Aorta (tissue), 5 donors: ENCODE results near the gene MRPS34. TPM values are rescaled to one million over a fixed set of nuclear protein-coding genes. Genes with fewer than 3 reads are reported as not detected.

Experiments
- ATAC-seq: fragments of 200-7000 bp; cut with Tn5 transposase; one replicate; pipeline ENCODE4 v1.9.1; 2022; ENCODE audit warnings: moderate library complexity; ENCODE audit not compliant: low FRiP score
- DNase-seq, 2 donors: peaks; one replicate each; pipeline ENCODE4 v3.0.0-alpha.2; 2020
- H3K27ac ChIP-seq, 2 donors: one replicate each; pipeline ENCODE4 v1.5.1; 2013; ENCODE audit warnings: low read length in 2 of 2, mild to moderate bottlenecking in 2 of 2, moderate library complexity in 2 of 2, control low read depth in 1 of 2, inconsistent platforms in 1 of 2, low read depth in 1 of 2
- H3K27me3 ChIP-seq, 2 donors: one replicate each; pipeline ENCODE4 v1.6.1; 2013; ENCODE audit warnings: control low read depth in 1 of 2, low read length in 1 of 2, mild to moderate bottlenecking in 1 of 2, moderate library complexity in 1 of 2; ENCODE audit not compliant: insufficient read depth in 2 of 2, control insufficient read depth in 1 of 2
- H3K36me3 ChIP-seq, 2 donors: one replicate each; pipeline ENCODE4 v1.6.1; 2013; ENCODE audit warnings: control low read depth in 1 of 2, low read length in 1 of 2, mild to moderate bottlenecking in 1 of 2; ENCODE audit not compliant: insufficient read depth in 2 of 2, control insufficient read depth in 1 of 2
- H3K4me1 ChIP-seq, 2 donors: one replicate each; pipeline ENCODE4 v1.6.1; 2013; ENCODE audit warnings: low read length in 2 of 2, control low read depth in 1 of 2, mild to moderate bottlenecking in 1 of 2, moderate library complexity in 1 of 2; ENCODE audit not compliant: insufficient read depth in 2 of 2, control insufficient read depth in 1 of 2
- H3K4me3 ChIP-seq, 2 donors: one replicate each; pipeline ENCODE4 v1.5.1; 2013; ENCODE audit warnings: low read length in 2 of 2, control low read depth in 1 of 2, mild to moderate bottlenecking in 1 of 2
- H3K9me3 ChIP-seq: one replicate; pipeline ENCODE4 v1.6.1; 2013; ENCODE audit warnings: mild to moderate bottlenecking, low read length; ENCODE audit not compliant: control insufficient read depth
- WGBS, 2 donors: extraction: QIAGEN DNeasy Blood & Tissue Kit; methylation state at CpG; one replicate each; pipeline ENCODE4 v1.1.7; 2013; 5-methylcytosine and 5-hydroxymethylcytosine counted together
- intact Hi-C, 2 donors: fragments of 100-400 bp; cut with DNase I; formaldehyde crosslinking; loops; one replicate each; pipeline versions ENCODE4 v1.14.2 to v1.15.0; 2022
- polyA plus RNA-seq, 2 donors: library from polyadenylated mRNA; stranded (reverse); fragments of 200-250 nt; gene quantifications; one replicate each; pipeline ENCODE4 v1.2.3, GENCODE V29; 2013
- total RNA-seq, 2 donors: library from RNA; stranded (reverse); fragmentation: NEBNext Ultra II Directional; extraction: Animal tissue kit (Norgen Biotek cat#: 25700); gene quantifications; one replicate each; pipeline ENCODE4 v1.2.1, GENCODE V29; 2021
- donor health status: healthy with polysubstance abuse.
- donor health status: Bipolar disorder and iron deficiency.
- donor health status: DM: no; HTN: no; CAD: no.
- donor health status: DM: no; HTN: no; CAD: no.
- donor health status: DM: yes; HTN: yes; CAD: no.

Gene MRPS34
- total and polyA plus RNA-seq, 4 donors = 36.5 to 74.2 (median 54.1) TPM

DNA sequence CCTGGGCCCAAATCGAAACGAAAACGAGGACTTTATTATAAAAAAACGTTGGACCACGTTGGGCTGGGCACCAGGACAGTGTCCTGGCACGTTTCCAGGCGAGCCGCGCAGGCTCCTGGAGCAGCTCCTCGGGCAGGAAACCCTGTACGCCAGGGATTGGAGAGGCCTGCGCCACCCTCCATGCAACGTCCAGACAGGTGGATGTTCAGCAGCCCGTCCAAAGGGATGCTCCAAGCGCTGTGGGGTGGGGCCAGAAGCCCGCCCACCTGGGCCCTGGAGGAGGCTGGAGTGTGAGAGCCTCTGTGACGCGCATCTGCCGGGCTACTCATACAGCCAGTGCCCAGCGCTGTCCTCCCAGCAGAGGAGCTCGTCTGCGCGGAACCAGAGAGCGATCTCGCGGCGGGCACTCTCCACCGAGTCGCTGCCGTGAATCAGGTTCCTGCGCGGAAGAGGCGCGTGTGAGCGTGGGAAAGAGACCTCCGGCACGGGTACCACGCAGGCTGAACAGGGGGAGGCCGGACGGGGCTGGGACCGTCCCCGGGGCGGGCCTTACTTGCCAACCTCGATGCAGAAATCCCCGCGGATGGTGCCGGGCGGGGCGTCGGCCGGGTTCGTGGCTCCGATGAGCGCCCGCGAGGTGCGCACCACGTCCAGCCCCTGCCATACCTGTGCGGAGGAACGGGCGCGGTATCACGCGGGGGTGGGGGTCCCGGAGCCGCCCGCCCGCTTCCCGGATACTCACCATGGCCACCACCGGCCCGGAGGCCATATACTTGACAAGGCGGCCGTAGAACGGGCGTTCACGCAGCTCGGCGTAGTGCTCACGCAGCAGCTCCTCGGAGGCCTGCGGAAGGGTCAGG is 2.4 kb downstream of the MRPS34 start:
- ATAC-seq (peak; percentile 24), DNase-seq (peak; percentile 85 to 91)
- H3K36me3 ChIP-seq = no peaks in the 10 kb centered on the region
- no peaks in the 10 kb centered on the region for H3K9me3 ChIP-seq
- H3K4me1 ChIP-seq = no peaks in the 10 kb centered on the region
- 1 to 2% methylated on average over 72 to 81 of the region's 81 CpGs for WGBS, 2 donors
- H3K4me3 ChIP-seq = peak overlapping the region; percentile 80 to 86
- peak overlapping the region in 1 of 2 donors; percentile 7 for H3K27ac ChIP-seq
- no peaks in the 10 kb centered on the region for H3K27me3 ChIP-seq
- intact Hi-C loops = loop anchor here in 1 of 2 donors (5.0 kb wide), 1 partner anchor 63 kb away; the partner anchor contains the start of gene MAPK8IP3

DNA sequence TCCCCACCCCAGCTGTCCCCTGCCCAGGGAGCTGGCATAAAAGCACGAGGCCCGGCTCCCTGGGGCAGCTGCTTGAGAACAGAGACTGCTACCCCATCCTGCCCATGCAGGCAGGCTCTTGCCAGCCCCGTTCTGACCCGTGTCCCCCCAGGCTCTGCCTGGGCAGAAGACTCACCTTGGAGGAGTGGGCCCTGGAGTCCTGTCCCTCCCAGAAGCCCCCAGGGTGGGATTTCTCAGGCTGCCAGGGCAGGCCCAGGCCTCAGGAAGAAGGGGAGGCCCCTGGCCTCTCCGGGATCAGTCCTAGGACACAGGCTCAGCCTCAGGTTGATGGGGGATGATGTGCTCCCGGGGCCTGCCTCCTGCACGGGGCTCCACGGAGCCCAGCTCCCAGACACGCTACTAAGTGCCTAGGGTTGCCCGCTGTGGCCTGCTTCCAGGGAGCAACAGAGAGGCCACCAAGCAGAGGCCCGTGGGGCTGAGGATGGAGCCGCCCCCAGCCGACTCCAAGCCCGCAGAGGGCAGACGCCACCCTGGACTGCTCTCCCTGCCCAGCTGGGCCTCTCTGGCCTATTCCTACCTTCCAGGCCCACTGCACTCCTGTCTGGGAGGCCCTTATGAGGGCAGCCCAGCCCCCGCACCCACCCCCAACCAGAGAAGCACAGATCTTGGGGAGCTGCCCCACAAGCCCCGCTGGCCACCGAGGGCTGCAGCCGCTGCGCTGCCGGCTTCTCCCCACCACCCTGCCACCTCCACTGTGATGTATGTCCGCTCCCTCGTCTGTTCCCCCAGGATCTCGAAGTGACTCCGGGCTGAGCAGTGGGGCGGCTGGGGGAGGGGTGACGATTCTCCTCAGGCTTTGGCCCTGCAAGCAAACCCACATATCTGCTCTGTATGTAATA is 3.3 kb downstream of the MRPS34 start:
- ATAC-seq (no peak), DNase-seq (no peak)
- H3K36me3 ChIP-seq = no peaks in the 10 kb centered on the region
- peak overlapping the region in 1 of 2 donors; percentile 7 for H3K27ac ChIP-seq
- no peak overlapping the region for H3K4me3 ChIP-seq
- WGBS, 2 donors = 65 to 72% methylated on average over 26 to 27 of the region's 27 CpGs
- no peaks in the 10 kb centered on the region for H3K27me3 ChIP-seq
- intact Hi-C loops = loop anchor here in 1 of 2 donors (5.0 kb wide), 1 partner anchor 62 kb away; the partner anchor contains the start of gene MAPK8IP3
- no peaks in the 10 kb centered on the region for H3K4me1 ChIP-seq
- no peaks in the 10 kb centered on the region for H3K9me3 ChIP-seq

DNA sequence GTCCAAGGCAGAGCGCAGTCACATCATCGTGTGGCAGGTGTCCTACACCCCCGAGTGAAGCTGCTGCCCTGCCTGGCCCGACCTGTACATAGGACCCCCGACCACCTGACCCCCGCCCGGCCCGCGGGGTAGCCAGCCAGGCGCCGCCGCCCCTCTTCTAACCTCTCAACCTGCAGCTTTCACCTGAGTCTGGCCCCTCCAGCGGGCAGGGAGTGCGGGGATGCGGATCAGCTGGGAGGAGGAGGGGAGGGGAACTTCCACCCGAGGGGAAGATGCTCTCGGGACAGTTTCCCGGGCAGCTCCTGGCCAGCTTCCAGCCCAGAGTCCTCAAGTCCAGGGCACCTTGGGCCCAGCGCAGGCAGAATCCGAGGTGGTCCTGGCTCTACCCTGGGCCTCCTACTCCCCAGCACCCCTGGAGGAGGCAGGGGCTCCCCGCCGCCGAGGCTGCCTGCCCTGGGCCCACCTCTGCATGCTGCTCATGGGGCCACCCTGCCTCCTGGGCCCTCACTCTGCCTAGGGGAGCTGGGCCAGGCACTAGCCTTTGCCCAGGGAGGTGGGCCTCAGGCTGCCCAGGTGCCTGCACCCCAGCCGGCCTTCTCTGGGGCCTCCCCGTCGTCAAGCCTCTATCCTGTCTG is 4.0 kb downstream of the MRPS34 start:
- intact Hi-C loops = no loop called here
- DNase-seq (no peak), ATAC-seq (no peak)
- Histone ChIP-seq H3K36me3 (no peaks in the 10 kb centered on the region), H3K9me3 (no peaks in the 10 kb centered on the region), H3K4me3 (no peak overlapping the region), H3K27ac (no peak overlapping the region), H3K27me3 (no peaks in the 10 kb centered on the region), H3K4me1 (no peaks in the 10 kb centered on the region)
- 77 to 79% methylated on average over 22 to 26 of the region's 26 CpGs for WGBS, 2 donors

DNA sequence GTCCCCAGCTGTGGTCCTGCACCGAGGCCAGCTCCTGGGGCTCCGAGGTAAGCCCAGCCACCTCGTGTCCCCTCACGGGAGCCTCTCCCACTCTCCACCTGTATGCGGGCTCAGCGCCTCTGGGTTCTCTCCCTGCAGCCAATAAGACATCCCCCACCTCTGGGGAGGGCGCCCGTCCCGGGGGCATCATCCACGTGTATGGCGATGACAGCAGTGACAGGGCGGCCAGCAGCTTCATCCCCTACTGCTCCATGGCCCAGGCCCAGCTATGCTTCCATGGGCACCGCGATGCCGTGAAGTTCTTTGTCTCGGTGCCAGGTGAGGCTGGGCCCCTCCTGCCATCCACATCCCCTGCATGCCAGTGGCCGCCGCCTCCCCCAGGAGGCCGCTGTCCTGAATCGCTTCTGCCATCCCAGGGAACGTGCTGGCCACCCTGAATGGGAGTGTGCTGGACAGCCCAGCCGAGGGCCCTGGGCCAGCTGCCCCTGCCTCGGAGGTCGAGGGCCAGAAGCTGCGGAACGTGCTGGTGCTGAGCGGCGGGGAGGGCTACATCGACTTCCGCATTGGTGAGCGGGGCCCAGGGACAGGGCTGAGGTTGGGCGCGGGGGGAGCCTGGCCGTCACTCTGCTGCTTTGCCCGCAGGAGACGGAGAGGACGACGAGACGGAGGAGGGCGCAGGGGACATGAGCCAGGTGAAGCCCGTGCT is 4.7 kb downstream of the MRPS34 start:
- 80 to 83% methylated on average over 41 of the region's 41 CpGs for WGBS, 2 donors
- Histone ChIP-seq H3K4me1 (no peaks in the 10 kb centered on the region), H3K36me3 (no peaks in the 10 kb centered on the region), H3K4me3 (no peak overlapping the region), H3K27ac (no peak overlapping the region), H3K9me3 (no peaks in the 10 kb centered on the region), H3K27me3 (no peaks in the 10 kb centered on the region)
- ATAC-seq = no peak
- intact Hi-C loops = no loop called here
- DNase-seq = no peak

DNA sequence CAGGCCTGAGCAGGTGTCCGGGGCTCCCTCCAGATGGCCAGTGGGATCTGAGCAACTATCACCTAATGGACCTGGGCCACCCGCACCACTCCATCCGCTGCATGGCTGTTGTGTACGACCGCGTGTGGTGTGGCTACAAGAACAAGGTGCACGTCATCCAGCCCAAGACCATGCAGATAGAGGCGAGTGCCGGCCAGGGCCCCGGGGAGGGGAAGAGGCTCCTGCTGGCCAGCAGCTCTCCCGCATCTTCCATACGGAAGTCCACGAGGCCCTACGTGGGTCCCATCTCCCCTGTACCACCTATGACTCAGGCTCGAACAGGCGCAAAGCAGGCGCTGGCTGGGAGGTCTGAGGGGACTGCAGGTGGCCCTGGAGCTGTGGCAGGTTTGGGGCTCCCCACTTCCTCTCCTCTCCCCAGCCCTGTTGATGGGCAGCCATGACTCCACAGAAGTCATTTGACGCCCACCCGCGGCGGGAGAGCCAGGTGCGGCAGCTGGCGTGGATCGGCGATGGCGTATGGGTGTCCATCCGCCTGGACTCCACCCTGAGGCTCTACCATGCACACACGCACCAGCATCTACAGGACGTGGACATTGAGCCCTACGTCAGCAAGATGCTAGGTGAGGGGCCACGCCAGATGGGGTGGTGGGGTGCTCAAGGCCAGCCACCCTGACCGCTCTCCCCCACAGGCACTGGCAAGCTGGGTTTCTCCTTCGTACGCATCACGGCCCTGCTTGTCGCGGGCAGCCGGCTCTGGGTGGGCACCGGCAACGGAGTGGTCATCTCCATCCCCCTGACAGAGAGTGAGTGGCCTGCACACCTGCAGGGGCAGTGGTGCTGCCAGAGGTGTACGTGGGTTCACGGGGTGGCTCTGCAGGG is 5.6 kb downstream of the MRPS34 start:
- Histone ChIP-seq H3K36me3 (no peaks in the 10 kb centered on the region), H3K4me1 (no peaks in the 10 kb centered on the region), H3K27me3 (no peaks in the 10 kb centered on the region), H3K4me3 (no peak overlapping the region), H3K27ac (no peak overlapping the region), H3K9me3 (no peaks in the 10 kb centered on the region)
- 91 to 92% methylated on average over 42 of the region's 42 CpGs for WGBS, 2 donors
- DNase-seq (no peak), ATAC-seq (no peak)
- intact Hi-C loops = no loop called here

DNA sequence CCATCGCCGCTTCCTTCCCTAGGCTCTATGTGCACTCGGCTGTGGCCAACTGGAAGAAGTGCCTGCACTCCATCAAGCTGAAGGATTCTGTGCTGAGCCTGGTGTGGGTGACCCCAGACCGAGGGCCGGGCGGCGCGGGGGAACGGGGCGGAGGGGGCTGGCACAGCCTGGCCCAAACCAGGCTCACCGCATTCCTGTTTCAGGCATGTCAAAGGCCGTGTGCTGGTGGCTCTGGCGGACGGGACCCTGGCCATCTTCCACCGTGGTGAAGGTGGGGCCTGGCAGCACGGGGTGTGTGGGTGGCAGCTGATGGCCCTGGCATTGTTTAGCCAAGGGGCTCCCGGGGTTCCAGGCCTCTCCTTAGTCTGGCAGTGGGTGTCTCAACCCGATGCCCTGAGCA is 6.2 kb downstream of the MRPS34 start:
- H3K27ac ChIP-seq = no peak overlapping the region
- H3K9me3 ChIP-seq = no peaks in the 10 kb centered on the region
- H3K27me3 ChIP-seq = no peaks in the 10 kb centered on the region
- no peak overlapping the region for H3K4me3 ChIP-seq
- no peaks in the 10 kb centered on the region for H3K36me3 ChIP-seq
- no peaks in the 10 kb centered on the region for H3K4me1 ChIP-seq
- intact Hi-C loops = no loop called here
- DNase-seq (no peak), ATAC-seq (no peak)
- 82 to 83% methylated on average over 18 of the region's 18 CpGs for WGBS, 2 donors

DNA sequence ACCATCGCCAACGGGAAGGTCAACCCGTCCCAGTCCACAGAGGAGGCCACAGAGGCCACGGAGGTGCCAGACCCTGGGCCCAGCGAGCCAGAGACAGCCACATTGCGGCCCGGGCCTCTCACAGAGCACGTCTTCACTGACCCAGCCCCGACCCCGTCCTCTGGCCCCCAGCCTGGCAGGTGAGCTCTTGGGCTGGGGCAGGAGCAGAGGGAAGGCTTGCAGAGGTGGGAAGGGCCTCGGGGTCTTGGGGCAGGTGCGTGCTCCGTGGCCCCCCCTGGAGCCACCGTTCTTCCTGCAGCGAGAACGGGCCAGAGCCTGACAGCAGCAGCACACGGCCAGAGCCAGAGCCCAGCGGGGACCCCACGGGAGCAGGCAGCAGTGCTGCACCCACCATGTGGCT is 6.7 kb downstream of the MRPS34 start:
- Histone ChIP-seq H3K27me3 (no peaks in the 10 kb centered on the region), H3K4me3 (no peak overlapping the region), H3K36me3 (no peaks in the 10 kb centered on the region), H3K4me1 (no peaks in the 10 kb centered on the region), H3K27ac (no peak overlapping the region), H3K9me3 (no peaks in the 10 kb centered on the region)
- DNase-seq = no peak
- intact Hi-C loops = no loop called here
- ATAC-seq = no peak
- 89 to 91% methylated on average over 19 of the region's 19 CpGs for WGBS, 2 donors
